HG03575 (cell line): ENCODE data around the gene SS18L1.

Experiments
- ATAC-seq: cut with Tn5 transposase; IDR thresholded peaks from one replicate; pipeline ENCODE4 v1.9.1; 2021; ENCODE audit not compliant: unreplicated experiment, insufficient number of reproducible peaks, low FRiP score; ENCODE audit errors: extremely low read depth

Gene SS18L1

GRCh38 chr20:62149532-62150309 lies 6.2 kb downstream of the SS18L1 start:
- no peak for ATAC-seq

GRCh38 chr20:62150310-62150575 lies 6.7 kb downstream of the SS18L1 start:
- ATAC-seq: no peak

- no peak for ATAC-seq
Observed at GRCh38 chr20:62151225-62151624, 7.7 kb downstream of the SS18L1 start.

GRCh38 chr20:62151835-62152364 lies 8.3 kb downstream of the SS18L1 start:
- no peak for ATAC-seq

- ATAC-seq: no peak
Observed at GRCh38 chr20:62155428-62156253, 12.1 kb downstream of the SS18L1 start.

- no peak for ATAC-seq
Observed at GRCh38 chr20:62156254-62156556, 12.6 kb downstream of the SS18L1 start.

- ATAC-seq: no peak
Observed at GRCh38 chr20:62156592-62157386, 13.2 kb downstream of the SS18L1 start.

- no peak for ATAC-seq
Observed at GRCh38 chr20:62157387-62158087, 14.0 kb downstream of the SS18L1 start.

- no peak for ATAC-seq
Observed at GRCh38 chr20:62158088-62158400, 14.5 kb downstream of the SS18L1 start.

GRCh38 chr20:62158541-62158940 lies 15.0 kb downstream of the SS18L1 start:
- no peak for ATAC-seq

- no peak for ATAC-seq
Observed at GRCh38 chr20:62159052-62159451, 15.5 kb downstream of the SS18L1 start.

GRCh38 chr20:62159839-62160238 lies 16.3 kb downstream of the SS18L1 start:
- no peak for ATAC-seq

- no peak for ATAC-seq
Observed at GRCh38 chr20:62160253-62160652, 16.7 kb downstream of the SS18L1 start.

GRCh38 chr20:62160876-62161275 lies 17.3 kb downstream of the SS18L1 start:
- ATAC-seq: no peak

- ATAC-seq: no peak
Observed at GRCh38 chr20:62161347-62161746, 17.8 kb downstream of the SS18L1 start.

- ATAC-seq: no peak
Observed at GRCh38 chr20:62162765-62163484, 19.4 kb downstream of the SS18L1 start.

GRCh38 chr20:62163485-62163865 lies 19.9 kb downstream of the SS18L1 start:
- ATAC-seq: no peak

- no peak for ATAC-seq
Observed at GRCh38 chr20:62163986-62164762, 20.6 kb downstream of the SS18L1 start.
